Epithelial cell of proximal tubule (primary cell): ENCODE results near the gene ABCA4. TPM values are rescaled to one million over a fixed set of nuclear protein-coding genes. Genes with fewer than 3 reads are reported as not detected.

Experiments
- DNase-seq: peaks from one replicate; pipeline ENCODE4 v3.0.0-alpha.2; 2011; ENCODE audit warnings: low read depth
- H3K4me3 ChIP-seq: 2 replicates; pipeline ENCODE4 v1.5.1; 2011; ENCODE audit warnings: low read depth, mild to moderate bottlenecking, low read length
- CTCF ChIP-seq: conservative IDR thresholded peaks from 2 replicates; pipeline ENCODE4 v1.5.1; 2012; ENCODE audit warnings: low read depth, mild to moderate bottlenecking, low read length
- total RNA-seq: library from RNA; depleted of rRNA; stranded (reverse); fragments of >200 nt; gene quantifications from 2 replicates; pipeline ENCODE4 v1.2.3, GENCODE V29; 2015

ABCA4 gene
- total RNA-seq, 1 donor from 2014 or later = not detected

GRCh38 chr1:94055459-94056122, 65.4 kb downstream of the ABCA4 start:
- DNase-seq = no peak
- no peak for TF ChIP-seq CTCF

GRCh38 chr1:94050675-94051074, 70.3 kb downstream of the ABCA4 start:
- DNase-seq = no peak
- no peak for TF ChIP-seq CTCF
- no peak overlapping the region for H3K4me3 ChIP-seq

More at GRCh38 chr1:94055459-94056122, 65.4 kb downstream of the ABCA4 start:
- no peak overlapping the region for H3K4me3 ChIP-seq

GRCh38 chr1:94050254-94050653, 70.7 kb downstream of the ABCA4 start:
- H3K4me3 ChIP-seq = no peak overlapping the region
- no peak for TF ChIP-seq CTCF
- DNase-seq = no peak

- no peak overlapping the region for H3K4me3 ChIP-seq
- TF ChIP-seq CTCF = no peak
- no peak for DNase-seq
These were observed 71.2 kb downstream of the ABCA4 start for GRCh38 chr1:94049791-94050190.

- no peak overlapping the region for H3K4me3 ChIP-seq
- no peak for TF ChIP-seq CTCF
- no peak for DNase-seq
These were observed 72.4 kb downstream of the ABCA4 start for GRCh38 chr1:94048413-94049164.

GRCh38 chr1:94047949-94048348, 73.0 kb downstream of the ABCA4 start:
- H3K4me3 ChIP-seq = no peak overlapping the region
- DNase-seq = no peak
- no peak for TF ChIP-seq CTCF

- DNase-seq = peak; percentile 86
- H3K4me3 ChIP-seq = peak overlapping the region; percentile 40
- peak; percentile 85 for TF ChIP-seq CTCF
These were observed 75.4 kb downstream of the ABCA4 start for GRCh38 chr1:94045465-94046056.
